BE2C (cell line): ENCODE data around the gene TFPI.
"Not testable (repeated sequence)": the region's sequence is repeated elsewhere in the genome, so short reads cannot be mapped to it uniquely, and the experiment has no call there.

ENCODE experiments used
- DNase-seq: peaks from one replicate; pipeline ENCODE4 v3.0.0-alpha.2; 2020
- H3K27me3 ChIP-seq: fragments of 250-450 bp; sonication (Bioruptor Pico); 2 replicates; pipeline ENCODE4 v1.5.1; 2020; ENCODE audit warnings: mild to moderate bottlenecking
- H3K36me3 ChIP-seq: fragments of 250-450 bp; sonication (Bioruptor Pico); 2 replicates; pipeline ENCODE4 v1.5.1; 2020; ENCODE audit warnings: mild to moderate bottlenecking
- H3K4me1 ChIP-seq: fragments of 250-450 bp; sonication (Bioruptor Pico); 2 replicates; pipeline ENCODE4 v1.5.1; 2020
- H3K4me3 ChIP-seq: 2 replicates; pipeline ENCODE4 v1.5.1; 2011; ENCODE audit warnings: low read depth, low read length
- H3K9me3 ChIP-seq: fragments of 250-450 bp; sonication (Bioruptor Pico); 2 replicates; pipeline ENCODE4 v1.5.1; 2020
- CTCF ChIP-seq: IDR thresholded peaks from 2 replicates; pipeline ENCODE4 v1.5.1; 2012; ENCODE audit warnings: mild to moderate bottlenecking, low read depth, low read length

Gene TFPI

DNA sequence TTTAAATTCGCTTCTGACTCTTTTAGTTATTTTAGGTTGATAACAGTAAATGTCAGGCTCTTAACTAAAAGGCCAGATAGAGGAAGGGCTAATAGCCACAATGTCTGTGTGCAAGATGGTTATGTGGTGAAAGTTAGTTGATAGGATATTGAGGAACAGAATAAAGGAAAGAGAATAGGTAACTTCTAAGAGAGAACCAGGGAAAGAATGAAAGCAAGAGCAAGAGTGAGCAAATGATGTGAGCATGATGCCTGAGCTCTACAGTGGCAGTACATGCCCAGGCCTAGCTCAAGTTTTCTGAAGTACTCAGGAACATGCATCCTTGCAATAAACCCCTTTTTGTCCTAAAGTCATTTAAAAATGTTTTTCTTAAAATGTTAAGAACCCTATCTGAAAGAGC lies 12.5 kb upstream of the TFPI start:
- DNase-seq: no peak

GRCh38 chr2:187566266-187566665 lies 12.0 kb upstream of the TFPI start:
- Histone ChIP-seq H3K4me1 (no peaks in the 10 kb centered on the region), H3K36me3 (no peaks in the 10 kb centered on the region), H3K9me3 (no peaks in the 10 kb centered on the region), H3K4me3 (no peak overlapping the region), H3K27me3 (no peaks in the 10 kb centered on the region)
- DNase-seq: no peak
- no peak for TF ChIP-seq CTCF

More for the DNA sequence above, 12.5 kb upstream of the TFPI start:
- no peaks in the 10 kb centered on the region for H3K36me3 ChIP-seq
- H3K4me3 ChIP-seq: no peak overlapping the region
- H3K27me3 ChIP-seq: no peaks in the 10 kb centered on the region
- no peak for TF ChIP-seq CTCF
- no peaks in the 10 kb centered on the region for H3K9me3 ChIP-seq
- no peaks in the 10 kb centered on the region for H3K4me1 ChIP-seq

- not testable (repeated sequence) for H3K36me3 ChIP-seq, H3K27me3 ChIP-seq, H3K4me3 ChIP-seq, H3K4me1 ChIP-seq, H3K9me3 ChIP-seq, DNase-seq
Measured at GRCh38 chr2:187565618-187566017, 11.4 kb upstream of the TFPI start.

DNA sequence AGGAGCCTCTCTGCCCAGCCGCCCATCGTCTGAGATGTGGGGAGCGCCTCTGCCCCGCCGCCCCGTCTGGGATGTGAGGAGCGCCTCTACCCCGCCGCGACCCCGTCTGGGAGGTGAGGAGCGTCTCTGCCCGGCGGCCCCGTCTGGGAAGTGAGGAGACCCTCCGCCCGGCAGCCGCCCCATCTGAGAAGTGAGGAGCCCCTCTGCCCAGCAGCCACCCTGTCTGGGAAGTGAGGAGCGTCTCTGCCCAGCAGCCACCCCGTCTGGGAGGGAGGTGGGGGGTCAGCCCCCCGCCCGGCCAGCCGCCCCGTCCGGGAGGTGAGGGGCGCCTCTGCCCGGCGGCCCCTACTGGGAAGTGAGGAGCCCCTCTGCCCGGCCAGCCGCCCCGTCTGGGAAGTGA lies 2.3 kb upstream of the TFPI start:
- not testable (repeated sequence) for H3K4me1 ChIP-seq, H3K4me3 ChIP-seq, H3K27me3 ChIP-seq, DNase-seq, H3K9me3 ChIP-seq, H3K36me3 ChIP-seq

DNA sequence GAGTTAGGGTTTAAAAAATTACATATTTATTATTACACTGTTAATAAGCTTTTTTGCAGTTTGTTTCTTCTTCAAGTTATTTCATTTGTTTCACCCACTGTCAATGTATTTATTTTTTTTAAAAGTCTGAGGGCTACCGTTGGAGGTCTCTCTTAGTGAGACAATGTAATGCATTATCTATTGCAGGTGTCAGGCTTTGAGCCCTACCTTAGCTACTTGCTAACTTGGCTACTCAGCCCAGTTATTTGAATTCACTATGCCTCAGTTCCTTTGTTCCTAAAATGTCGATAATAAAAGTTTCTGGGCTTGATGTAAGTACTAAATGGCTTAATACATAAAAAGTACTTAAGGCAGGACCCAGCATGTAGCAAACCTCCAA lies 458 bp upstream of the TFPI start:
- TF ChIP-seq CTCF: no peak
- H3K27me3 ChIP-seq: no peaks in the 10 kb centered on the region
- no peaks in the 10 kb centered on the region for H3K36me3 ChIP-seq
- no peak overlapping the region for H3K4me3 ChIP-seq
- H3K9me3 ChIP-seq: no peaks in the 10 kb centered on the region
- DNase-seq: no peak
- no peaks in the 10 kb centered on the region for H3K4me1 ChIP-seq

DNA sequence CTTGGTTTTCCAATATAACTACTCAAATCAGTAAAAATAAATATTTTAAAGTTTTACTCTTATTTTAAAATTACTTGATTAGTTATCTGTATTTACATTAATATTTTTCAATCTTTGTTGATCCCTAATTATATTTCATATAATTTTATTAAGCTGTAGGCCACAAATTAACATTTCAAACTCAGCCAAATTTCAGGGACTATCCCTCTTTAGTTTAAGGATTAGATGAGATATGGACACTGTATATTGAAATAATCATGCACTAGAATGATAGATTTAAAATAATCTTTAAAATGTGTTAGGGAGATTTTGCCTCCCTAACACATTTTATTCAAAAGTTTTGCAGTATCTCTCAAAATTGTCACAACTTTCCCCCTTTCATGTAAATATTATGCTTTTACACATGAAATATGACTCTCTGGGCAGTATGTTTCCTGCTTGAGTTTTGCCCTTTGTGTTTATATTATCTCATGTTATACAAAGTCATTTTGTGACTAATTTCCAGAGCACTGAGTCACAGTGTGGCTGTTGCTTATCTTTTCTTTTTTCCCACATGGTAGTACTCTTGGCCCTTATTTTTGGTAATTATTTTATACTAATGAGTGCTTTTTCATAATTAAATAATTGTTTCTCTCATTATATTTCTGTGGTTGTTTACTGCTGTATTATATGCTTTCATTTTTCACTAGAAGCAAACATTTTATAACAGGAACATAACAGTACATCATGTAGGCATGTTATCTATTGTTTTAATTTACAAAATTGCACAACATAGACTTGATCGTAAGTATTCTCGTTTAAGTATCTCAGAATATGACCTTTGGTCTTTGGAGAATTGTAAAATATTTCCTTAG lies 1.2 kb downstream of the TFPI start:
- Histone ChIP-seq H3K9me3 (no peaks in the 10 kb centered on the region), H3K27me3 (no peaks in the 10 kb centered on the region), H3K36me3 (no peaks in the 10 kb centered on the region), H3K4me1 (no peaks in the 10 kb centered on the region), H3K4me3 (no peak overlapping the region)
- DNase-seq: no peak
- no peak for TF ChIP-seq CTCF

DNA sequence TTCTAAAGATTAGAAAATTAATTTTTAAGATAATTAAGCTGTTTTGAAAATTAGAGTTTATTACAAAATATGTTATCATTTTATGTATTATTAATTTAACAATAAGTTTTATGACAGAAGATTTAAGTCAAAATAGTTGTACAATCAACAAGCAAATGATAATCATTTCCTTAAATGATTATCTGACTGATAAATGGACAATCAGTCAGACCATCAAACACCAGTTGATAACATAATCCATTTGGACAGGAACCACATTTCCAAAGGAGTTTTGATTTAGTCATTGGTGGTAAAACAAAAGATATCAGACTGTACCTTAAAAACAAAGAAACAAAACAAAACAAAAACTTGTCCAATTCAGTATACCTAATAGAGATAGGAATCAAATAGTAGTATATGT lies 1.9 kb downstream of the TFPI start:
- no peak overlapping the region for H3K4me3 ChIP-seq
- no peaks in the 10 kb centered on the region for H3K36me3 ChIP-seq
- H3K4me1 ChIP-seq: no peaks in the 10 kb centered on the region
- no peaks in the 10 kb centered on the region for H3K27me3 ChIP-seq
- H3K9me3 ChIP-seq: no peaks in the 10 kb centered on the region
- DNase-seq: no peak
- TF ChIP-seq CTCF: no peak
